Smooth muscle cell of the brain vasculature (primary cell): ENCODE measurements around the gene GGN.
"Not testable (repeated sequence)": the region's sequence is repeated elsewhere in the genome, so short reads cannot be mapped to it uniquely, and the experiment has no call there.

Experiments
- DNase-seq: peaks from one replicate; pipeline ENCODE4 v3.0.0-alpha.2; 2012; ENCODE audit warnings: low read depth, low spot score

Gene GGN

DNA sequence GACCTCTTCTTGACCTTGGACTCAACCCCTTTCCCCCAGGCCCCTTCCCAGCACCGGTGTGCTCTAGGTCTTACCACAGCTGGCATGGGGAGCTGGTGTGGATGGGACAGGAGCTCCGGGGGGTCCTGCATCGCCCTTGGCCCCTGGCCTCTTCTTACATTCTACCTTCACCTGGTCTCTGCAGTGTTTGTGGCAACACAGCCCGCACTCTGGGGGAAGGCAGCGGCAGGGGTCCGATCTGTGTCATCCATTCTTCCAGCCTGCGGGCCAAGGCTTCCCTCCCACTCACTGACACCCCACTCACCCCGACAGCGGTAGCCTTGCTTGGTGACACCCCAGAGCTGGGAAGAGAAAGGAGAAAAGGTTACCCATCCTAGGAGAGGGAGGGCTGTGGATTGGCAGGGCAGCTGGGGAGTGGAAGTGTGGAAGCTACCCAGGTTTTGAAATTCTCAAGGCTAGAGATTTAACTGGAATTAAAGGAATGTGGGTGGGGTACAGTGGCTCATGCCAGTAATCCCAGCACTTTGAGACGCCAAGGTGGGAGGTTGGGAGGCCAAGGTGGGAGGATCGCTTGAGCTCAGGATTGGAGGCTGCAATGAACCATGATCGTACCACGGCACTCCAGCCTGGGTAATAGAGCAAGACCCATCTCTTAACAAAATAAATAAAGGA lies 23.3 kb upstream of the GGN start:
- no peak for DNase-seq

- DNase-seq, result not testable (repeated sequence)
Observed at GRCh38 chr19:38410407-38410806, 22.6 kb upstream of the GGN start.

DNA sequence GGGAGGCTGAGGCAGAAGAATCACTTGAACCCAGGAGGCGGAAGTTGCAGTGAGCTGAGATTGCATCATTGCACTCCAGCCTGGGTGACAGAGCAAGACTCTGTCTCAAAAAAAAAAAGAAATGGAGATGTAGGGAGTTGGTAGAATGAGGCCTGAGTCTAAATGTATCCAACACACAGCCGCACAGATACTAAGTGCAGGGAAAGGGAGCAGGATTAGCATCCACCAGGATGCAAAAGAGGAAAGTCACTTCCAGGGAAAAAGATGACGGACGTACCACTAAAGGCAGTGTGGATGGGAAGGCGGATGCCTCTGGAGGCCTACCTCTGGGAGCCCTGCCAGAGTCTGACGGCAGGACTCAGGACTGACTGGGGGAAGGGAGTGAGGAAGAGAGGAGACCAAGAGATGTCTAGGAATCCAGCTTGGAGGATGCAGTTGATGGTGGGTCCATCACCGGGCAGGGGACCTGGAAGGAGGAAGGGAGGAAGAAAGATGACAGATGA lies 21.8 kb upstream of the GGN start:
- DNase-seq, result no peak

DNA sequence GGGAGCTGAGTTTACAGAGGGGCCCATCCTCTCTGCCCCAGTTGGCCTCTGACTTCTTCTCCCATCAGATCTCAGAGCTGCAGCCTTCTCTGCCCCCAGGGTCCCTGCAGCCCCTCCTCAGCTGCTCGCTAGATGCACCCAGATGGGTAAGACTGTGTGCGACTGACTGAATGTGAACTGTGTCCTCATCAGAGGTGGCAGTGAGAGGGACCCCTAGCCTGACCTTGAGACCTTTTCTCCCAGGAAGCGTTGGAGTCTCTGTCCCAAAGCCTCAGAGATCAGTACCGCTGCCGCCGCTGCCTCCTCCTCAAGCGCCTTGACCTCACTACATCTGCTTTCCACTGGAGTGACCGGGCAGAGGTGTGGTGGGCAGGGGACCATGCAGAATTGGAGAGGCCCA lies 17.4 kb upstream of the GGN start:
- no peak for DNase-seq

DNA sequence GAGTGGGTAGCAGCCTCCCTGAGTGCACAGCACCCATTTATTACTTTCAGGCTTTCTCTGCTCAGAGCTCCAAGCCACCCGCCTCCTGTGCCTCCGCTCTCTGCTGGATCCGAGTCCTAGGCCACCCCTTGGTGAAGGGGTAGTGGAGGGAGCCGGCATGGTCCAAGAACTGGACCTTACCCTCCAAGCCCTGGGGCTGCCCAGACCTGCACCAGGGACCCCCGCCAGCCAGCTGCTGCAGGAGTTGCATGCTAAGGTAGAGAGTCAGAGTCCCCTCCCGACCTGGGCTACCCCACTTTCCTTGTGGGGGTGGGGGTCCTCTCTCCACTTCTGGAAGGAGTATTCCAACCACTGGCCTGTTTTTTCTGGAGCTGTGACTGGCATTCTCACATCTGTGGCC lies 17.0 kb upstream of the GGN start:
- DNase-seq, result no peak

DNA sequence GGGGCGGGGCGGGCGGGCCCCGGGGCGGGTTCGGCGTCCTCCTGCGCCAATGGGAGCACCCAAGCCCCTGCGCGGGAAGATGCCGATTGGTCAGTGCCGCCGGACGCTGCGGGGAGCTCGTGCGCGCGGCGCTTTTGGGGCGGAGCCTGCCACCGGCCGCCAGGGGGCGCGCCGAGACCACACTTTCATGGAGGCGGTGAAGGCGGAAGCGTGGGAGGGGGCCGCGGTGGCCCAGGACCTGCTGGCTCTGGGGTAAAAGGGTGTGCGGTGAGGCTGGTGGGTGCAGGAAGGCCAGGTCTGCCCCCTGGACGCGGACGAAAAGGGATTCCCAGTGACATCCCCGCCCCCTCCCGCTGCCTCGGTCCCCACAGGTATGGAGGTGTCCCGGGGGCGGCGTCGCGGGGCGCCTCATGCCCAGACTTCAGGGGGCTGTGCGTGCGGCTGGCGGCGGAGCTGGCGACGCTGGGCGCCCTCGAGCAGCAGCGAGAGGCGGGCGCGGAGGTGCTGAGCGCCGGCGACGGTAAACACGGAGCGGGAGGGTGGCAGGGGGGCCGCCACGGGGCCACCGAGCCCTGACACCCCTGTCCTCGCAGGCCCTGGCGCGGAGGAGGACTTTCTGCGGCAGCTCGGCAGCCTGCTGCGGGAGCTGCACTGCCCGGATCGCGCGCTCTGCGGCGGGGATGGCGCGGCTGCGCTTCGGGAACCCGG lies 15.3 kb upstream of the GGN start, which contains the start of gene FAM98C:
FAM98C (plus strand) TSS at position 127 of the 708 bp plus-strand sequence; CDS start at position 188, 61 bp downstream.
- peak; percentile 85 for DNase-seq

DNA sequence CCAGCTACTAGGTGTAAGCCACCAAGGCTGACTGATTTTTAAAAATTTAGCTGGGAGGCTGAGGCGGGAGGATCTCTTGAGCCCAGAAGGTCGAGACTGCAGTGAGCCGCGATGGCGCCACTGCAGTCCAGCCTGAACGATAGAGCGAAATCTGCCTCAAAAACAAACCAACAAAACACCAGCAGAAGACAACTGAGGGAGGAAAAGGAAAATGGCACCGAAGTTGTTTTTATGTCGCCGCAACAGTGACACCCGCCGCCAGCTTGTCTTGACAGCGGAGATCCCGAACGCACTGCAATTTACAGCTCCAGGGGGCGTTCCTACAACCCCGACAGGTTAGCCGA lies 14.8 kb upstream of the GGN start:
- no peak for DNase-seq

GRCh38 chr19:38401148-38401547 lies 13.3 kb upstream of the GGN start:
- DNase-seq, result no peak

DNA sequence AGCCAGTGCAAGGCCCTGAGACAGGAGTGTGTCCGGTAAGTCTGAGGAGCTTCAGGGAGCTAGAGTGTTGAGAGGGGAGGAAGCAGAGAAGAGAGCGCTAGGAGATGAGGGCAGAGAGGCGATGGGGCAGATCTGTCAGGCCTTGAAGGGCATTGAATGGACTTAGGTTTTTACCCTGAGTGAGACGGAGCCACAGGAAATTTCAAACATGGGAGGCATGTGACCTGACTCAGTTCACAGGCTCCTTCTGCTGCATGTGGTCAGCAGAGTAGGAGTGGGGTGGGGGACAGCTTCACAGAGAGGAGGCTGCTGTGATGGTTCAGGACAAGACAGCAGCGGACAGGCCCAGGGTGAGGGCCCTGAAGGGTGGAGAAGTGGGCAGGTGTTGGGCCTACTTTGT lies 12.5 kb upstream of the GGN start:
- no peak for DNase-seq

DNA sequence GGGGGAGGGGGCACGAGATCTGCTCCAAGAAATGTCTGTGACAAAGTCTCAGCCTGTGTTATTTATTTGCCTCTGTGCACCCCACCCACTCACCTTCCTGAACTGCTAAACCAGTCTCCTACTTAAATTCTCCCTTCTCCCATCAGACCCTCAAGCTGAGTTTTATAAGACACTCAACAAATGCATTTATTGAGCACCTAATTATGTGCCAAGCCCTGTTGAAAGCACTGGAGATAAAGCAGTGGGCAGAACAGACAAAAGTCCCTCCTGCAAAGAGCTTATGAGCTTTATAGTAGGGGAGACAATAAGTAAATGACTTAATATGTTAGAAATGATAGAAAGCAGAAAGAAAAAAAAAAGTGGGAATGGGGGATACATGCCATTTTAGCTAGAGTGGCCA lies 11.7 kb upstream of the GGN start:
- DNase-seq, result no peak

- DNase-seq, result no peak
Observed at GRCh38 chr19:38399081-38399480, 11.2 kb upstream of the GGN start.

- DNase-seq, result no peak
Observed at GRCh38 chr19:38395381-38396114, 7.7 kb upstream of the GGN start.

- no peak for DNase-seq
Observed at GRCh38 chr19:38394488-38394887, 6.7 kb upstream of the GGN start.

DNA sequence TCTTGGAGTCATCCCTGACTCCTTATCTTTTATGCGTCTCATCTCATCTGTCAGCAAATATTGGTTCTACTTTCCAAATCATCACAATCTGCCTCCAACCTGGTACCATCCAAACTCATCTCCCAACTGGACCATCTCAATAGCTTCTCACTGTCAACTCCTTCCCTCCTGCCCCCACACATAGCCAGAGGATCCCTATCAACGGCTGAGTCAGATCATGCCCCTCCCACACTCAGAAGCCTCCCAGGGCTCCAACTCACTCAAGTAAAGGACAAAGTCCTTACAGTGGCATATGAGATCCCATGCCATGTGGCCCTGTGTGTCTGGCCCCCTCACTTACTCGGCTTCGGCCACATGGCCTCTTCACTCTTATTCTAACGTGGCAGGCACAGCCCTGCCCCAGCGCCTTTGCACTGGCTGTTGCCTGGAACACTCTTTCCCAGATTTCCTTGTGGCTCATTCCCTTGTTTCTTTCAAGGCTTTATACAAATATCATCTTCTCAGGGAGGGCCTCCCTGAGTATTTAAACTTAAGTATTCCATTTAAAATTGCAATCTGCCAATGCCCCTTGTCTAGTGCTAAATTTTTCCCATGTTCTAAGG lies 5.0 kb upstream of the GGN start:
- DNase-seq, result no peak

DNA sequence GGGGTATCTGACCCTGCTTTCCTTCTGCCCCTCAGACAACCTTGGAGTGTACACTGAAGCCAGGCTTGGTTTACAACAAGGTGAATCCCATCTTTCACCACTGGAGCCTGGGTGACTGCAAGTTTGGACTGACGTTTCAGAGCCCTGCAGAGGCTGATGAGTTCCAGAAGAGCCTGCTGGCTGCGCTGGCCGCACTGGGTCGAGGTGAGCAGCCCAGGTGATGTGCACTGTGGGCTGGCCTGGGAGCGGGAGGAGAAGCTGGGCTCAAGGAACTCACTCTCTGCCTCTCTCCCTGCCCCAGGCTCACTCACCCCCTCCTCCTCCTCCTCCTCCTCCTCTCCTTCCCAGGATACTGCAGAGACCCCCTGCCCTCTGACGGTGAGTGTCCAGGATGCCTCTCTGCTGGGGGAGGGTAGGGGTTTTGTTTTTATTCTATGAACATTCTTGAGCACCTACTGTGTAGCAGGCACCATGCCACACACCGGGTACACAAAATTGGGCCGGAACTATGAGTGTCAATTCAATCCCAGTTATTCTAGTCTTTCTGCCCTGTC lies 4.2 kb upstream of the GGN start:
- no peak for DNase-seq

GRCh38 chr19:38389957-38390924 lies 2.4 kb upstream of the GGN start:
- DNase-seq, result no peak

- DNase-seq, result peak; percentile 36
Observed at GRCh38 chr19:38389101-38389925, 1.5 kb upstream of the GGN start.

DNA sequence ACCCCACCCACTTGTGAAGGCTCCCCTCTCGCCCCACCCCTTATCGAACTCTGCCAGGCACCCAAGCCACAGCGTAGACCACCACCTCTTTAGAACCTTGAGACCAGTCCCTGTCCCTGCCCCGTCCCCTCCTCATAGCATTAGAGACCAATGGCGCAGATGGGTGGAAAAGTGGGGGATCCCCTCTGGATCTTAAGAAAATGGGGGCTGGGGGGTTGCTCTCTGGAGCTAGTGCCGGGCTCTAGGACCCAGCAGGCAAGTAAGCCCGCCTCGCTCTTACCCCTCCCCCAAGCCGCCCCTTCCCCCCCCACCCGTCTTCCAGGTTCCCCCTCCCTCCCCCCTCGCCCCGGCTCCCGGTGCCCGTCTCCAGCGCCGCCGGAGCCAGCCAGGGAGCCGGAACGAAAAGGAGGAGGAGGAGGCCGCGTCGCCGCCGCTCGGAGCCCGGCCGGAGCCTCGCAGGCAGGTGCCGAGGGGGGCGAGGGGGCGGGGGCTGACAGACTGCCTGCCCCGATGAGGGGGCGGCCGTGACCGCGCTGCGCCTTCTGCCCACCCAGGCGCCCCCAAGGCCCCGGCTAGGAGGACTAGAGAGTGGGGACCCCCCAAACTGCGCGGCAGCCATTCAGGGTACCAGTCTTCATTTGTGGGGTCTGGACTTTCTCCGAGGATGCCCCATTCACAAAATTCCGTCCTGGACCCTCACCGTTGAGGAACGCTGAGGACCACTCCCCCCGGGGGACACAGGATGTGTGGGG lies 691 bp upstream of the GGN start, which contains the start of gene SPRED3:
SPRED3 (plus strand) TSS at position 349 of the 752 bp plus-strand sequence. CDS start 1,606 bp downstream, outside the sequence.
- no peak for DNase-seq
